Gastrocnemius medialis (tissue), 4 donors: Measurements from ENCODE around the gene ZFHX3.

ENCODE experiments used
- CTCF ChIP-seq, 5 experiments: fragments of 450-650 bp in 3 of 5; fragments of 200-600 bp in 2 of 5; sonication (generic) in 2 of 5; IDR thresholded peaks in 4 of 5; conservative IDR thresholded peaks in 1 of 5; 1 replicate in 4 of 5; 2 replicates in 1 of 5; pipeline ENCODE4 v1.5.1; 2016 to 2019; ENCODE audit warnings: antibody characterized with exemption in 5 of 5, mild to moderate bottlenecking in 3 of 5, moderate library complexity in 3 of 5
- POLR2A ChIP-seq, 2 donors: fragments of 450-650 bp; IDR thresholded peaks; one replicate each; pipeline ENCODE4 v1.6.1; 2017; ENCODE audit warnings: antibody characterized with exemption in 2 of 2, mild to moderate bottlenecking in 2 of 2, moderate library complexity in 2 of 2

GRCh38 chr16:72996291-72997062, 51.5 kb downstream of the ZFHX3 start:
- no peak for TF ChIP-seq CTCF (IDR thresholded peaks at IDR 0.05 in 4 of 5, conservative IDR thresholded peaks at IDR 0.05 in 1 of 5)
- TF ChIP-seq POLR2A (IDR thresholded peaks at IDR 0.05), result no peak
